Measurements from ENCODE around the gene HORMAD1. TPM values are rescaled to one million over a fixed set of nuclear protein-coding genes. Genes with fewer than 3 reads are reported as not detected.

The HORMAD1 gene
- total RNA-seq = 0.31 and 0.40 TPM in 2 replicates

GRCh38 chr1:150720703-150721102 is at the start of gene HORMAD1:
HORMAD1 (minus strand) TSS chr1:150720895; CDS start chr1:150719505, 1,390 bp downstream.

GRCh38 chr1:150765296-150765976 is 44.7 kb upstream of the HORMAD1 start, which contains the start of gene CTSS:
CTSS (minus strand) TSS chr1:150765778; CDS start chr1:150764763, 1,015 bp downstream.

GRCh38 chr1:150696995-150697927 is 23.4 kb downstream of the HORMAD1 start, which contains the start of gene GOLPH3L:
GOLPH3L (minus strand) TSS chr1:150697154; CDS start chr1:150694838, 2,316 bp downstream.

Other genes with a start within 250 kb of the HORMAD1 start
- gene TARS2, start 233.5 kb downstream of the HORMAD1 start, total RNA-seq = 12.2 and 18.4 TPM in 2 replicates
- gene ECM1, start 212.8 kb downstream of the HORMAD1 start, total RNA-seq = 16.4 and 22.4 TPM in 2 replicates
- 0.31 TPM in 1 of 2 replicates, not detected in the other for gene FALEC, start 205.1 kb downstream of the HORMAD1 start, total RNA-seq
- gene ADAMTSL4, start 171.5 kb downstream of the HORMAD1 start, total RNA-seq = 6.3 and 10.4 TPM in 2 replicates
- gene MCL1, start 141.3 kb downstream of the HORMAD1 start, total RNA-seq = 265 and 309 TPM in 2 replicates
- gene ENSA, start 91.3 kb downstream of the HORMAD1 start, total RNA-seq = 105 and 112 TPM in 2 replicates
- gene GOLPH3L, start 23.7 kb downstream of the HORMAD1 start, total RNA-seq = 9.6 and 11.5 TPM in 2 replicates
- 25.8 and 41.1 TPM in 2 replicates for gene CTSS, start 44.9 kb upstream of the HORMAD1 start, total RNA-seq
- gene CTSK, start 87.4 kb upstream of the HORMAD1 start, total RNA-seq = 139 and 237 TPM in 2 replicates
- gene ARNT, start 155.7 kb upstream of the HORMAD1 start, total RNA-seq = 36.3 and 42.2 TPM in 2 replicates
- gene CTXND2, start 166.2 kb upstream of the HORMAD1 start, total RNA-seq = not detected in 2 replicates
- gene SETDB1, start 205.5 kb upstream of the HORMAD1 start, total RNA-seq = 25.8 and 32.0 TPM in 2 replicates